RWPE2 (cell line): Measurements from ENCODE around the gene RPA1.

ENCODE experiments used
- ATAC-seq: fragments of 200-7000 bp; cut with Tn5 transposase; 3 replicates; pipeline ENCODE4 v1.9.1; 2021; ENCODE audit warnings: low read depth
- DNase-seq: peaks from one replicate; pipeline ENCODE4 v3.0.0-alpha.2; 2020; ENCODE audit warnings: low spot score
- H3K27ac ChIP-seq: fragments of 450-650 bp; 2 replicates; pipeline ENCODE4 v1.5.1; 2017; ENCODE audit warnings: mild to moderate bottlenecking; ENCODE audit not compliant: poor library complexity, severe bottlenecking
- H3K27me3 ChIP-seq: fragments of 250-450 bp; sonication (Bioruptor Pico); 2 replicates; pipeline ENCODE4 v1.5.1; 2021; ENCODE audit warnings: mild to moderate bottlenecking, moderate library complexity; ENCODE audit not compliant: insufficient read depth, poor library complexity, severe bottlenecking
- H3K36me3 ChIP-seq: fragments of 250-450 bp; sonication (Bioruptor Pico); 2 replicates; pipeline ENCODE4 v1.5.1; 2020; ENCODE audit warnings: low read depth, mild to moderate bottlenecking, moderate library complexity
- H3K4me1 ChIP-seq: fragments of 250-450 bp; sonication (Bioruptor Pico); 2 replicates; pipeline ENCODE4 v1.5.1; 2021; ENCODE audit warnings: mild to moderate bottlenecking, moderate library complexity; ENCODE audit not compliant: insufficient read depth, poor library complexity, severe bottlenecking
- H3K4me3 ChIP-seq: fragments of 250-450 bp; sonication (Bioruptor Pico); 2 replicates; pipeline ENCODE4 v1.5.1; 2021; ENCODE audit warnings: mild to moderate bottlenecking, moderate library complexity; ENCODE audit not compliant: severe bottlenecking
- H3K9me3 ChIP-seq: fragments of 250-450 bp; sonication (Bioruptor Pico); 2 replicates; pipeline ENCODE4 v1.5.1; 2021; ENCODE audit warnings: mild to moderate bottlenecking, moderate library complexity; ENCODE audit not compliant: severe bottlenecking
- CTCF ChIP-seq: fragments of 450-650 bp; IDR thresholded peaks from one replicate; pipeline ENCODE4 v1.5.1; 2017; ENCODE audit warnings: mild to moderate bottlenecking, moderate library complexity; ENCODE audit not compliant: poor library complexity, severe bottlenecking

The RPA1 gene

GRCh38 chr17:1861391-1862010 lies 31.7 kb downstream of the RPA1 start:
- DNase-seq = no peak
- no peak for ATAC-seq
- Histone ChIP-seq H3K4me3 (no peak overlapping the region), H3K4me1 (no peaks in the 10 kb centered on the region), H3K27me3 (no peaks in the 10 kb centered on the region), H3K27ac (no peak overlapping the region), H3K9me3 (no peaks in the 10 kb centered on the region), H3K36me3 (peaks cover 52% of the 10 kb centered on the region)
- no peak for TF ChIP-seq CTCF

GRCh38 chr17:1865252-1866037 lies 35.6 kb downstream of the RPA1 start:
- ATAC-seq (no peak), DNase-seq (no peak)
- Histone ChIP-seq H3K4me3 (no peak overlapping the region), H3K36me3 (peaks cover 66% of the 10 kb centered on the region), H3K27ac (no peak overlapping the region), H3K27me3 (no peaks in the 10 kb centered on the region), H3K4me1 (no peaks in the 10 kb centered on the region), H3K9me3 (no peaks in the 10 kb centered on the region)
- peak; percentile 90 for TF ChIP-seq CTCF

GRCh38 chr17:1867307-1867706 lies 37.5 kb downstream of the RPA1 start:
- H3K27ac ChIP-seq = no peak overlapping the region
- no peaks in the 10 kb centered on the region for H3K9me3 ChIP-seq
- no peak for TF ChIP-seq CTCF
- ATAC-seq (no peak), DNase-seq (no peak)
- H3K36me3 ChIP-seq = peaks cover 80% of the 10 kb centered on the region
- no peaks in the 10 kb centered on the region for H3K4me1 ChIP-seq
- H3K4me3 ChIP-seq = no peak overlapping the region
- H3K27me3 ChIP-seq = no peaks in the 10 kb centered on the region

- Histone ChIP-seq H3K27ac (no peak overlapping the region), H3K4me3 (no peak overlapping the region), H3K36me3 (peaks cover 87% of the 10 kb centered on the region), H3K27me3 (no peaks in the 10 kb centered on the region), H3K4me1 (no peaks in the 10 kb centered on the region), H3K9me3 (no peaks in the 10 kb centered on the region)
- ATAC-seq (no peak), DNase-seq (no peak)
- TF ChIP-seq CTCF = no peak
These were observed 38.3 kb downstream of the RPA1 start for GRCh38 chr17:1868090-1868489.

- no peak overlapping the region for H3K4me3 ChIP-seq
- no peaks in the 10 kb centered on the region for H3K4me1 ChIP-seq
- no peak for TF ChIP-seq CTCF
- H3K9me3 ChIP-seq = no peaks in the 10 kb centered on the region
- ATAC-seq = no peak
- no peak overlapping the region for H3K27ac ChIP-seq
- peaks cover 85% of the 10 kb centered on the region for H3K36me3 ChIP-seq
- no peaks in the 10 kb centered on the region for H3K27me3 ChIP-seq
- no peak for DNase-seq
These were observed 40.8 kb downstream of the RPA1 start for GRCh38 chr17:1870592-1870991.
